IPS-20b (cell line): ENCODE data around the gene AMELX.

Experiments
- H3K27ac ChIP-seq: one replicate; pipeline ENCODE4 v1.5.1; 2013; ENCODE audit warnings: low read length
- H3K27me3 ChIP-seq: 2 replicates; pipeline ENCODE4 v1.6.1; 2013; ENCODE audit warnings: mild to moderate bottlenecking, low read length, inconsistent platforms; ENCODE audit not compliant: insufficient read depth
- H3K36me3 ChIP-seq: 2 replicates; pipeline ENCODE4 v1.6.1; 2013; ENCODE audit warnings: low read depth, mild to moderate bottlenecking, inconsistent platforms, low read length, moderate library complexity; ENCODE audit not compliant: insufficient read depth
- H3K4me1 ChIP-seq: 2 replicates; pipeline ENCODE4 v1.6.1; 2013; ENCODE audit warnings: mild to moderate bottlenecking, control low read depth, inconsistent platforms, low read length, moderate library complexity; ENCODE audit not compliant: insufficient read depth
- H3K4me3 ChIP-seq: 2 replicates; pipeline ENCODE4 v1.5.1; 2013; ENCODE audit warnings: mild to moderate bottlenecking, low read length, inconsistent platforms
- H3K9ac ChIP-seq: 2 replicates; pipeline ENCODE4 v1.6.1; 2013; ENCODE audit warnings: low read depth, mild to moderate bottlenecking, inconsistent platforms, low read length, moderate library complexity
- H3K9me3 ChIP-seq: 2 replicates; pipeline ENCODE4 v1.6.1; 2013; ENCODE audit warnings: mild to moderate bottlenecking, low read depth, low read length, inconsistent platforms; ENCODE audit not compliant: insufficient read depth

The AMELX gene

GRCh38 chrX:11293113-11293512 is at the start of gene AMELX:
Gene AMELX (plus strand): TSS chrX:11293413. CDS start chrX:11294789, 1,376 bp downstream.
- Histone ChIP-seq H3K4me1 (no peaks in the 10 kb centered on the region), H3K27me3 (no peaks in the 10 kb centered on the region), H3K36me3 (no peaks in the 10 kb centered on the region), H3K9me3 (no peaks in the 10 kb centered on the region), H3K4me3 (no peak within 1 kb of the TSS), H3K27ac (no peak within 1 kb of the TSS), H3K9ac (no peak within 1 kb of the TSS)

DNA sequence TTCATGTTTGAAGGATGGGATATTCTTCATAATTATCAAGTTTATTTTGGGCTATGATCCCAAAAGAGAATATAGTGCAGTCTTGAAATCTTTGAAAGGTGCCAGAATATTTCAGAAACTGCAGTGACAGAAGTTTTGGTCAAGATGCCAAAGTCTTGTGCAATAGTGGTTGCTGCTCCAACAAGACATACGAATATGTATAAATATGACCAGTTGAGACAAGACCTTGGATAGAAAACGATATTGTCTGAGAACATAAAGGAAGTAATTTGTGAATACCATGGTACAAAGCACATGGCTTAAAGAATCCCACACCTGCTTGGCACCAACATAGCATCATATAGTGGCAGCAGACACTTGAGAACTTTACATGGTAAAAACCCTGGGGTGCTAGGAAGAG is 48.6 kb upstream of the AMELX start:
- Histone ChIP-seq H3K4me1 (no peaks in the 10 kb centered on the region), H3K36me3 (no peaks in the 10 kb centered on the region), H3K27ac (no peak overlapping the region), H3K9ac (no peak overlapping the region), H3K4me3 (no peak overlapping the region), H3K27me3 (no peaks in the 10 kb centered on the region), H3K9me3 (no peaks in the 10 kb centered on the region)

DNA sequence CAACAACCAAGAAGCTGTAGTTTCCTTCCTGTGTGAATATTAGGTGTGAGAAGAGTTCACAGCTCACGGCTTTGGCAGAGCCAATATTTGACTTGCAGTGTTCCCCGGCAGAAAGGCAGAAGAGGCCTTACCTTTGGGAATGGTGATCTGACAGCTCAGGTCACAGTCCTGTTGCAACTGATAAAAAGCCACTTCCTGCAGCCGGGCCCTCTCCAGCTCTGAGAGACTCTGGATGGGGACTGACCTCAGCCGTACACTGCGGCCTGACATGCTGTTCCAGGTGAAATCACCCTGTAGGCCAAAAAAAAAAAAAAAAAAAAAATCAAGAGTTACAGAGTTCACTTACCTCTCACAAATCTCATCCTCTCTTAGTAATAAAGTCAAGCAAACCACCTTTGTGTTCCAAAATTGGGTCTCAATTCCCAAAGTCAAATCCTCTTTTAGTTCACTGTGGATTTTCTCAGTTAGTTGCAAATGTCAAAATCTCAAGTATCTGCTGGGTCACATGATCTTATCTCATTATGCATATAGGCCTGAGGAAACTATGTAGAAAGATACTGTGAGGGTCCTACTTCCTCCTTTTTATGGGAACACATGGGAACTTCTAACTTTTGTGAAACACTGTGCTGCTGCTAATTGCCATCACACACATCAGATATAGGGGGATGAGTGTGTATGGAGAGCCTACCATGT is 38.6 kb upstream of the AMELX start:
- H3K4me1 ChIP-seq = no peaks in the 10 kb centered on the region
- no peak overlapping the region for H3K9ac ChIP-seq
- H3K9me3 ChIP-seq = no peaks in the 10 kb centered on the region
- H3K27me3 ChIP-seq = no peaks in the 10 kb centered on the region
- no peak overlapping the region for H3K4me3 ChIP-seq
- H3K36me3 ChIP-seq = no peaks in the 10 kb centered on the region
- H3K27ac ChIP-seq = no peak overlapping the region

GRCh38 chrX:11257290-11257689 is 35.9 kb upstream of the AMELX start:
- no peaks in the 10 kb centered on the region for H3K36me3 ChIP-seq
- no peak overlapping the region for H3K4me3 ChIP-seq
- no peak overlapping the region for H3K9ac ChIP-seq
- H3K4me1 ChIP-seq = no peaks in the 10 kb centered on the region
- H3K27ac ChIP-seq = no peak overlapping the region
- H3K9me3 ChIP-seq = no peaks in the 10 kb centered on the region
- no peaks in the 10 kb centered on the region for H3K27me3 ChIP-seq

- Histone ChIP-seq H3K4me3 (no peak overlapping the region), H3K9ac (no peak overlapping the region), H3K27ac (no peak overlapping the region), H3K27me3 (no peaks in the 10 kb centered on the region), H3K4me1 (no peaks in the 10 kb centered on the region), H3K9me3 (no peaks in the 10 kb centered on the region), H3K36me3 (no peaks in the 10 kb centered on the region)
Observed at GRCh38 chrX:11257711-11258110, 35.5 kb upstream of the AMELX start.

GRCh38 chrX:11259437-11259836 is 33.8 kb upstream of the AMELX start:
- Histone ChIP-seq H3K4me3 (no peak overlapping the region), H3K9me3 (no peaks in the 10 kb centered on the region), H3K36me3 (no peaks in the 10 kb centered on the region), H3K27me3 (no peaks in the 10 kb centered on the region), H3K4me1 (no peaks in the 10 kb centered on the region), H3K27ac (no peak overlapping the region), H3K9ac (no peak overlapping the region)

- Histone ChIP-seq H3K4me1 (no peaks in the 10 kb centered on the region), H3K9me3 (no peaks in the 10 kb centered on the region), H3K4me3 (no peak overlapping the region), H3K36me3 (no peaks in the 10 kb centered on the region), H3K27me3 (no peaks in the 10 kb centered on the region), H3K27ac (no peak overlapping the region), H3K9ac (no peak overlapping the region)
Observed at GRCh38 chrX:11261260-11261659, 32.0 kb upstream of the AMELX start.

GRCh38 chrX:11264925-11265324 is 28.3 kb upstream of the AMELX start:
- Histone ChIP-seq H3K9me3 (no peaks in the 10 kb centered on the region), H3K4me3 (no peak overlapping the region), H3K27ac (no peak overlapping the region), H3K36me3 (no peaks in the 10 kb centered on the region), H3K27me3 (no peaks in the 10 kb centered on the region), H3K4me1 (no peaks in the 10 kb centered on the region), H3K9ac (no peak overlapping the region)

DNA sequence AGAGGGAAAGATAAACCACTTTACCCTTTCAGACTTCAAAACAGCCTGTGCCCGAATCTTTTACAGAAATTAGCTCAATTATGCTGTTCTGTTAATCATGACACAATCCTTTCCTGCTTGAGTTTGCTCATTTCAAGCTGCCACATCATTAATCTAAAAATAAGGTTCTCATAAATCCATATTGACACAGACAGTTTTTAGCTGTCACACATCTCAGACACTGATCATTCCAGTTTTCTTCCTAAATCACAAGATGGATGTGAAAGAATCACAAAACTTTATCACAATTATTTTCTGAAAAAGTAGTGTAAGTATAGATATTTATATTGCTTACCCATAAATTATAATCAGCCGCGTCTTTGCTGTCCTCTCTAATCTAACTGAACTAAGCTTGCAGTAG is 27.9 kb upstream of the AMELX start:
- no peak overlapping the region for H3K27ac ChIP-seq
- no peak overlapping the region for H3K9ac ChIP-seq
- no peak overlapping the region for H3K4me3 ChIP-seq
- no peaks in the 10 kb centered on the region for H3K36me3 ChIP-seq
- no peaks in the 10 kb centered on the region for H3K9me3 ChIP-seq
- no peaks in the 10 kb centered on the region; the same call in 1 of the 2 replicates for H3K4me1 ChIP-seq
- no peaks in the 10 kb centered on the region for H3K27me3 ChIP-seq

GRCh38 chrX:11266573-11267003 is 26.6 kb upstream of the AMELX start:
- Histone ChIP-seq H3K27ac (no peak overlapping the region), H3K9ac (no peak overlapping the region), H3K4me3 (no peak overlapping the region), H3K4me1 (no peaks in the 10 kb centered on the region; the same call in 1 of the 2 replicates), H3K36me3 (no peaks in the 10 kb centered on the region), H3K27me3 (no peaks in the 10 kb centered on the region), H3K9me3 (no peaks in the 10 kb centered on the region)

- Histone ChIP-seq H3K36me3 (no peaks in the 10 kb centered on the region), H3K4me3 (no peak overlapping the region), H3K27ac (no peak overlapping the region), H3K4me1 (no peaks in the 10 kb centered on the region; the same call in 1 of the 2 replicates), H3K9me3 (no peaks in the 10 kb centered on the region), H3K27me3 (no peaks in the 10 kb centered on the region), H3K9ac (no peak overlapping the region)
Observed at GRCh38 chrX:11267425-11267824, 25.8 kb upstream of the AMELX start.

GRCh38 chrX:11269006-11269405 is 24.2 kb upstream of the AMELX start:
- Histone ChIP-seq H3K4me1 (no peaks in the 10 kb centered on the region; the same call in 1 of the 2 replicates), H3K9ac (no peak overlapping the region), H3K27ac (no peak overlapping the region)

More at GRCh38 chrX:11269006-11269405, 24.2 kb upstream of the AMELX start:
- Histone ChIP-seq H3K36me3 (no peaks in the 10 kb centered on the region), H3K9me3 (no peaks in the 10 kb centered on the region), H3K27me3 (no peaks in the 10 kb centered on the region), H3K4me3 (no peak overlapping the region)
